Large intestine (tissue), 12 donors: Measurements from ENCODE around the gene TAS2R8. TPM values are rescaled to one million over a fixed set of nuclear protein-coding genes. Genes with fewer than 3 reads are reported as not detected.

Source experiments
- DNase-seq, 2 donors: peaks; one replicate each; pipeline versions ENCODE4 v3.0.0 to v3.0.0-alpha.2; 2013
- H3K27ac ChIP-seq: one replicate; pipeline ENCODE4 v1.5.1; 2013; ENCODE audit warnings: low read length
- H3K27me3 ChIP-seq: 2 replicates; pipeline ENCODE4 v1.6.1; 2013; ENCODE audit warnings: low read length; ENCODE audit not compliant: control insufficient read depth, insufficient read depth
- H3K36me3 ChIP-seq: 2 replicates; pipeline ENCODE4 v1.6.1; 2013; ENCODE audit warnings: low read length; ENCODE audit not compliant: control insufficient read depth, insufficient read depth
- H3K4me1 ChIP-seq: one replicate; pipeline ENCODE4 v1.6.1; 2013; ENCODE audit warnings: low read length; ENCODE audit not compliant: control insufficient read depth, insufficient read depth
- H3K4me3 ChIP-seq: one replicate; pipeline ENCODE4 v1.5.1; 2013; ENCODE audit warnings: low read length
- H3K9me3 ChIP-seq: one replicate; pipeline ENCODE4 v1.6.1; 2013; ENCODE audit warnings: mild to moderate bottlenecking, low read depth, low read length, moderate library complexity; ENCODE audit not compliant: control insufficient read depth
- WGBS: methylation state at CpG from one replicate; pipeline ENCODE4 v1.1.5; 2013; ENCODE audit warnings: low lambda C conversion rate; ENCODE audit not compliant: insufficient coverage; 5-methylcytosine and 5-hydroxymethylcytosine counted together
- long read RNA-seq, 11 donors: transcript quantifications; one replicate each; lab custom pipeline, GENCODE V29; 2026
- polyA plus RNA-seq: library from polyadenylated mRNA; unstranded; fragments of 120-200 nt; gene quantifications from one replicate; pipeline ENCODE4 v1.2.1, GENCODE V29; 2013

TAS2R8 gene
- polyA plus RNA-seq: not detected
- long read RNA-seq, donor 1: 0 reads
- long read RNA-seq, donor 2: 0 reads
- long read RNA-seq, donor 3: 0 reads
- long read RNA-seq, donor 4: 0 reads
- long read RNA-seq, donor 5: 0 reads
- long read RNA-seq, donor 6: 0 reads
- long read RNA-seq, donor 7: 0 reads
- long read RNA-seq, donor 8: 0 reads
- long read RNA-seq, donor 9: 0 reads
- long read RNA-seq, donor 10: 0 reads
- long read RNA-seq, donor 11: 0 reads

DNA sequence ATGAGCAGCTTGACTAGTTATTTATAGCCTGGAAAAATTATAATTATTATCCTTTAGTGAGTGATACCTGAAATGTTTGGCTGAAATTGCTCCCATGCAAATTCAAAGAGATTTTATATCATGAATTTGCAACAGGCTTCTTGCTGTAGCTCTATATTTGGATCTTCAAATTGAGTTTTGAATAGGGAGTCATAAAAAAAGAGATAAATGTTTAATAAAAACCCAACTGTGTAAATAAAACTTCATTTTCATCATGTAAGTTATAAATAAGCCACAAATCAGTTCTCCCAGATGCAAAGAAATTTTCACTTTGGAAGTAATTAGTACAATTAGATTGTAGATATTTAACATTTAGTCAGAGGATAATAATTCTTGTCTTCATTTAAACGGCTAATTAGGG lies at the start of gene TAS2R8:
TSS of gene TAS2R8 (minus strand) at position 101 of the 400 bp plus-strand sequence. CDS start 306 bp downstream, outside the sequence.
- DNase-seq: no peak
- Histone ChIP-seq H3K27me3 (no peaks in the 10 kb centered on the region), H3K27ac (no peak within 1 kb of the TSS), H3K36me3 (no peaks in the 10 kb centered on the region), H3K4me1 (no peaks in the 10 kb centered on the region), H3K4me3 (no peak within 1 kb of the TSS), H3K9me3 (no peaks in the 10 kb centered on the region)
- WGBS: 91% methylated on average over 1 of the region's 1 CpG

DNA sequence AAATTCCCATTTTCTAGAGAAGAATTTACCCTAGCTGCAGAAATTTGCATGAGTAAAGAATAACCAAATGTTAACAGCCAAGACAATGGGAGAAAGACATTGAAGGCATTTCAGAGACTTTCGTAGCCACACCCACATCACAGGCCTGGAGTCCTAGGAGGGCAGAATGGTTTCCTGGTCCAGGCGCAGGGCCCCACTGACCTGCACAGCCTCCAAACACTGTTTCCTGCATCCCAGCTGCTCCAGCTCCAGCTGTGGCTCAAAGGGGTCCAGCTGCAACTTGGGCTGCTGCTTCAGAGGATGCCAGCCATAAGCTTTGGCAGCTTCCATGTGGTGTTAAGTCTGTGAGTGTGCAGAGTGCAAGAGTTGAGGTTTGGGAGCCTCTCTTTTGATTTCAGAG lies 48.7 kb upstream of the TAS2R8 start:
- Histone ChIP-seq H3K36me3 (no peaks in the 10 kb centered on the region), H3K27ac (no peak overlapping the region), H3K4me1 (no peaks in the 10 kb centered on the region), H3K4me3 (no peak overlapping the region), H3K27me3 (no peaks in the 10 kb centered on the region), H3K9me3 (peaks cover 13% of the 10 kb centered on the region)
- WGBS: no CpG with 5 or more reads among the region's 2 CpGs
- no peak for DNase-seq

DNA sequence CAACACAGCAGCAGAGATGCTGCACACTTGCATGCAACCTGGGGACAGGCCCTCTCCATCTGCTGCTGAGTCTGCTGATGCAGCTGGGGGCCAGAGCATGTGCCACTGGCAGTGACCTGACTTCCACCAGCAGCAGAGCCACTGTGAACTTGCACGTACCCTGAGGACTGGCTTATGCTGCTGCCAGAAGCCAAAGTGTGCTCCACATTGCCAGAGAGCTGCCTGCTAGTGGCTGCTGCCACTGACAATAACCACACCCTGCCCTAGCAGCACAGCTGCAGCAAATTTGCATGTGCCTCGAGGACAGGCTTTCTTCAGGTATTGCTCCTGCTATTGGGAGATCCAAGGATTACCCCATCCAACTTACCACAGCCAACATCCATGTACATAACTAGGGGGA lies 46.7 kb upstream of the TAS2R8 start:
- no CpG with 5 or more reads among the region's 2 CpGs for WGBS
- Histone ChIP-seq H3K9me3 (peaks cover 13% of the 10 kb centered on the region), H3K36me3 (no peaks in the 10 kb centered on the region)

DNA sequence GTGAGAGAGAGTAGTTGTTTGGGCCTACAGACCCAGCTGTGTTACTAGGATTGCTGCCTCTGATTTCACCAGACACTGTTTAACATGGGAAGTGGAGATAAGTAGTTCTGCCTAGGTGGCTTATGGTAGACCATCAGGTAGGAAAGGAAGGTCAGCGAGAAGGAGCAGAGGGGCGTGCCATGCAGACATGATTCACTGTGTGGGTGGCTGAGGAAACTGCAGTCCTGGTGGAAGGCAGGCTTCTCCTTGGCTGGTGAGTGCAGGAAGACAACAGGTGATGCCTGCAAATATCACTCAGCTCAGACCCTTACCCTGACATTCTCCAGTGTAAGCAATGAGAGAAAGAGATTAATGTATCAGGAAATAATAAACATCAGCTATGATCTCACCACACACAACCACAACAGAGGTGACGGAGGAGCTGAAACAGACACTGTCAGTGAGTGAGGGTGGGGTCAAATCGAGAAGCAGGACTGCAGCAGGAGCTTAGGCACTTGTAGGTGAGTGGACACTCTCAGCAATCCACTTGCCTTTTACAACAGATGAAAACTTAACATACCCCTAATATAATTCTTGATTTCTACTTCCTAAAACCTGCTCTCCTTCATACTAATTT lies 44.3 kb upstream of the TAS2R8 start:
- WGBS: no CpG with 5 or more reads among the region's 4 CpGs
- Histone ChIP-seq H3K27ac (no peak overlapping the region), H3K4me1 (no peaks in the 10 kb centered on the region), H3K4me3 (no peak overlapping the region), H3K27me3 (no peaks in the 10 kb centered on the region), H3K36me3 (peaks cover 2% of the 10 kb centered on the region), H3K9me3 (peaks cover 5% of the 10 kb centered on the region)
- no peak for DNase-seq

More for the DNA sequence above, 46.7 kb upstream of the TAS2R8 start:
- H3K4me3 ChIP-seq: no peak overlapping the region
- no peaks in the 10 kb centered on the region for H3K4me1 ChIP-seq
- no peak overlapping the region for H3K27ac ChIP-seq
- no peaks in the 10 kb centered on the region for H3K27me3 ChIP-seq
- DNase-seq: no peak

DNA sequence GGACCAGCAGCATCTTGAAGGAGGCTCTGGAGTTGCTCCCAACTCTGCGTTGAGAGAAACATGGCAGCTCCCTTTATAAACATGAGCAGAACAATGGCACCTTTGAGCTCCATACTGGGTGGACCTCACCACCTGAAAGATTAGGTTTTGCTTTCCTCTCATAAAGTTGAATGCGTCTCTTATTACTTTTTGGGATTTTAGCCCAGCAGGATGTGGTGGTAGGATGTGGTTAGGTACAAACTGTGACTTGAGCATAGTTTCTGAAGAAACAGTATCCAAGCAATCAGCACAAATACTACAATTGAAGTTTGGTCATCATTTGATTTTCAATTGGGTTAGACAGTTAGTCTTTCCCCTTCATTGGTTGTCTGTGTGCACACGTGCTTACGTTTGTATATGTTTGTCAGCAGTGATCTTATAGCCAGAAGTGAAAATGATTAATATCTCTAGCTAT lies 42.4 kb upstream of the TAS2R8 start, which contains the start of gene PRR4:
TSS of gene PRR4 (minus strand) at position 51 of the 454 bp plus-strand sequence. CDS start at position 13, 38 bp downstream.
- Histone ChIP-seq H3K9me3 (no peaks in the 10 kb centered on the region), H3K27me3 (no peaks in the 10 kb centered on the region), H3K4me3 (no peak within 1 kb of the TSS), H3K36me3 (peaks cover 2% of the 10 kb centered on the region), H3K27ac (no peak within 1 kb of the TSS), H3K4me1 (no peaks in the 10 kb centered on the region)
- no CpG with 5 or more reads among the region's 4 CpGs for WGBS
- no peak for DNase-seq

DNA sequence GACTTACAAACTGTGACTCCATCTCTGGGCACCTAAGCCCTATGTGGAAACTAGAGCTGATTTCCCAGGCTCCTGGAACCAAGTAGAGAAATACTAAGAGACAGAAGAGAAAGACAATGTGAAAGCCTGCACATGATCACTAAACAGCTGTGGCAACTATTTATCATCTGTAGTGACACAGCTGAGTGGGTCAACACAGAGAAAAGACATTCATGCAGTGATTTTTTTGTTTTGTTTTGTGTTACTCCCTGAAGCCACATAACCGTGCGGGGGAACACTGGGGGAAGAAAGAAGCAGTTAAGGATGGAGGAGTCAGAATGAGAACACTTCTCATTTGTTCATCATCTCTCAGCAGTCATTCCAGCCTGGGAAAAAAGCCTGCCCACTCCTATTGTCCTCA lies 40.7 kb upstream of the TAS2R8 start:
- H3K27ac ChIP-seq: no peak overlapping the region
- H3K9me3 ChIP-seq: no peaks in the 10 kb centered on the region
- WGBS: no CpG with 5 or more reads among the region's 2 CpGs

GRCh38 chr12:10842862-10843261 lies 35.8 kb upstream of the TAS2R8 start:
- WGBS: no CpG with 5 or more reads among the region's 2 CpGs
- H3K4me3 ChIP-seq: no peak overlapping the region
- H3K27ac ChIP-seq: no peak overlapping the region

More for the DNA sequence above, 40.7 kb upstream of the TAS2R8 start:
- no peak overlapping the region for H3K4me3 ChIP-seq
- no peaks in the 10 kb centered on the region for H3K27me3 ChIP-seq
- H3K36me3 ChIP-seq: peaks cover 4% of the 10 kb centered on the region
- H3K4me1 ChIP-seq: no peaks in the 10 kb centered on the region
- DNase-seq: no peak

GRCh38 chr12:10838461-10838860 lies 31.4 kb upstream of the TAS2R8 start:
- Histone ChIP-seq H3K9me3 (no peaks in the 10 kb centered on the region), H3K36me3 (peaks cover 3% of the 10 kb centered on the region), H3K4me1 (no peaks in the 10 kb centered on the region), H3K27ac (no peak overlapping the region), H3K27me3 (no peaks in the 10 kb centered on the region), H3K4me3 (no peak overlapping the region)
- WGBS: 80% methylated on average over 1 of the region's 3 CpGs
- DNase-seq: no peak

More at GRCh38 chr12:10842862-10843261, 35.8 kb upstream of the TAS2R8 start:
- H3K9me3 ChIP-seq: no peaks in the 10 kb centered on the region
- no peaks in the 10 kb centered on the region for H3K27me3 ChIP-seq
- peaks cover 5% of the 10 kb centered on the region for H3K36me3 ChIP-seq
- DNase-seq: no peak
- H3K4me1 ChIP-seq: no peaks in the 10 kb centered on the region

DNA sequence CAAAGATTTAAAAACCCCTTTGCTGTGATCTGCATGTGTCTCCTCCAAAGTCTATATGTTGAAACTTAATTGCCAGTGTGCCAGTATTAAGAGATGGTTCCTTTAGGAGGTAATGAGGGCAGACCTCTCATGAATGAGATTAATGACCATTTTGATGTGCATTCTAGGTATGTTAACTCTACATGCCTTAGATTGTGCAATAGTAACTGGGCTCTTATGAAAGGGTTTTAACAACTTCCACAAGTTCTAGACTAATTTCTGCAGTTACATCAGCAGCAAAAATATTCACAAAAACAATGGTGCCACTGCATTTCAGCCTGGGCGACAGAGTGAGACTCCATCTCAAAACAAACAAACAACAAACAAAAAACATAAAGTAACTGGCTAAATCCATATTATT lies 22.9 kb upstream of the TAS2R8 start:
- Histone ChIP-seq H3K9me3 (no peaks in the 10 kb centered on the region), H3K4me3 (no peak overlapping the region), H3K4me1 (no peaks in the 10 kb centered on the region), H3K36me3 (no peaks in the 10 kb centered on the region), H3K27ac (no peak overlapping the region), H3K27me3 (no peaks in the 10 kb centered on the region)
- no peak for DNase-seq
- no CpG with 5 or more reads among the region's 1 CpG for WGBS

GRCh38 chr12:10826258-10826657 lies 19.2 kb upstream of the TAS2R8 start, which contains the start of gene TAS2R10:
Gene TAS2R10 (minus strand): TSS chr12:10826358. CDS start chr12:10826269, 89 bp downstream.
- no peak within 1 kb of the TSS for H3K27ac ChIP-seq
- no peak for DNase-seq
- H3K4me3 ChIP-seq: no peak within 1 kb of the TSS
- no peaks in the 10 kb centered on the region for H3K27me3 ChIP-seq
- H3K36me3 ChIP-seq: no peaks in the 10 kb centered on the region
- no peaks in the 10 kb centered on the region for H3K9me3 ChIP-seq
- WGBS: no CpG with 5 or more reads among the region's 3 CpGs
- H3K4me1 ChIP-seq: no peaks in the 10 kb centered on the region
